Stimulated activated memory B cell treated with anti-CD40 and anti-IgM and Interleukin-4, amounts not matched to agents 10 μg/mL and 1 μg/mL and 100 μg/mL, for 72 hours (primary cell): ENCODE measurements around the gene GREB1.

Experiments
- ATAC-seq: fragments of 150-1000 bp; cut with Tn5 transposase; 2 replicates; pipeline ENCODE4 v1.10.0; 2021
- H3K27ac Mint-ChIP-seq: one replicate; pipeline ENCODE4 v1.8.0; 2022; ENCODE audit warnings: mild to moderate bottlenecking, mixed read lengths
- H3K27me3 Mint-ChIP-seq: one replicate; pipeline ENCODE4 v1.8.0; 2022; ENCODE audit warnings: mixed read lengths
- H3K36me3 Mint-ChIP-seq: one replicate; pipeline ENCODE4 v1.8.0; 2022; ENCODE audit warnings: mixed read lengths
- H3K4me1 Mint-ChIP-seq: one replicate; pipeline ENCODE4 v1.8.0; 2022; ENCODE audit warnings: mixed read lengths
- H3K4me3 Mint-ChIP-seq: one replicate; pipeline ENCODE4 v1.8.0; 2022; ENCODE audit warnings: mild to moderate bottlenecking, moderate library complexity, mixed read lengths
- H3K9me3 Mint-ChIP-seq: one replicate; pipeline ENCODE4 v1.8.0; 2022; ENCODE audit warnings: mixed read lengths

Gene GREB1

GRCh38 chr2:11615209-11615608 is 81.4 kb downstream of the GREB1 start:
- no peak for ATAC-seq
- peaks cover 17% of the 10 kb centered on the region for H3K27me3 Mint-ChIP-seq
- H3K36me3 Mint-ChIP-seq, result no peaks in the 10 kb centered on the region
- no peak overlapping the region for H3K27ac Mint-ChIP-seq
- H3K9me3 Mint-ChIP-seq, result no peaks in the 10 kb centered on the region
- H3K4me3 Mint-ChIP-seq, result no peak overlapping the region
- no peaks in the 10 kb centered on the region for H3K4me1 Mint-ChIP-seq

- Mint-ChIP-seq H3K4me3 (no peak overlapping the region), H3K4me1 (no peaks in the 10 kb centered on the region), H3K27me3 (peaks cover 14% of the 10 kb centered on the region), H3K9me3 (no peaks in the 10 kb centered on the region), H3K27ac (no peak overlapping the region), H3K36me3 (no peaks in the 10 kb centered on the region)
- ATAC-seq, result no peak
These were observed 82.3 kb downstream of the GREB1 start for GRCh38 chr2:11616097-11616687.

- Mint-ChIP-seq H3K36me3 (no peaks in the 10 kb centered on the region), H3K4me1 (no peaks in the 10 kb centered on the region), H3K27ac (no peak overlapping the region), H3K9me3 (no peaks in the 10 kb centered on the region), H3K27me3 (peaks cover 9% of the 10 kb centered on the region), H3K4me3 (no peak overlapping the region)
- no peak for ATAC-seq
These were observed 83.1 kb downstream of the GREB1 start for GRCh38 chr2:11616851-11617415.

- ATAC-seq, result no peak
- H3K36me3 Mint-ChIP-seq, result no peaks in the 10 kb centered on the region
- H3K4me3 Mint-ChIP-seq, result no peak overlapping the region
- H3K4me1 Mint-ChIP-seq, result no peaks in the 10 kb centered on the region
- no peaks in the 10 kb centered on the region for H3K9me3 Mint-ChIP-seq
- peaks cover 9% of the 10 kb centered on the region for H3K27me3 Mint-ChIP-seq
- no peak overlapping the region for H3K27ac Mint-ChIP-seq
These were observed 83.7 kb downstream of the GREB1 start for GRCh38 chr2:11617527-11617926.

GRCh38 chr2:11617984-11618707 is 84.3 kb downstream of the GREB1 start:
- Mint-ChIP-seq H3K27ac (no peak overlapping the region), H3K36me3 (no peaks in the 10 kb centered on the region), H3K4me1 (no peaks in the 10 kb centered on the region), H3K9me3 (no peaks in the 10 kb centered on the region), H3K27me3 (peaks cover 9% of the 10 kb centered on the region), H3K4me3 (no peak overlapping the region)
- ATAC-seq, result peak; percentile 3

- H3K27ac Mint-ChIP-seq, result no peak overlapping the region
- no peaks in the 10 kb centered on the region for H3K9me3 Mint-ChIP-seq
- H3K36me3 Mint-ChIP-seq, result no peaks in the 10 kb centered on the region
- ATAC-seq, result peak; percentile 25
- H3K4me1 Mint-ChIP-seq, result no peaks in the 10 kb centered on the region
- H3K27me3 Mint-ChIP-seq, result peaks cover 9% of the 10 kb centered on the region
- H3K4me3 Mint-ChIP-seq, result no peak overlapping the region
These were observed 84.8 kb downstream of the GREB1 start for GRCh38 chr2:11618708-11619062.

- Mint-ChIP-seq H3K36me3 (no peaks in the 10 kb centered on the region), H3K4me3 (no peak overlapping the region), H3K4me1 (no peaks in the 10 kb centered on the region), H3K27me3 (peaks cover 9% of the 10 kb centered on the region), H3K9me3 (no peaks in the 10 kb centered on the region), H3K27ac (no peak overlapping the region)
- ATAC-seq, result no peak
These were observed 87.6 kb downstream of the GREB1 start for GRCh38 chr2:11621410-11621809.

- no peak overlapping the region for H3K4me3 Mint-ChIP-seq
- peaks cover 4% of the 10 kb centered on the region for H3K27me3 Mint-ChIP-seq
- no peaks in the 10 kb centered on the region for H3K4me1 Mint-ChIP-seq
- no peak for ATAC-seq
- H3K9me3 Mint-ChIP-seq, result peaks cover 1% of the 10 kb centered on the region
- no peak overlapping the region for H3K27ac Mint-ChIP-seq
- peaks cover 3% of the 10 kb centered on the region for H3K36me3 Mint-ChIP-seq
These were observed 88.8 kb downstream of the GREB1 start for GRCh38 chr2:11622611-11623010.

- no peak overlapping the region for H3K27ac Mint-ChIP-seq
- no peak for ATAC-seq
- H3K9me3 Mint-ChIP-seq, result peaks cover 5% of the 10 kb centered on the region
- peaks cover 7% of the 10 kb centered on the region for H3K36me3 Mint-ChIP-seq
- H3K4me1 Mint-ChIP-seq, result no peaks in the 10 kb centered on the region
- no peak overlapping the region for H3K4me3 Mint-ChIP-seq
- H3K27me3 Mint-ChIP-seq, result peaks cover 9% of the 10 kb centered on the region
These were observed 91.0 kb downstream of the GREB1 start for GRCh38 chr2:11624893-11625292.

- peaks cover 9% of the 10 kb centered on the region for H3K27me3 Mint-ChIP-seq
- H3K4me3 Mint-ChIP-seq, result no peak overlapping the region
These were observed 91.8 kb downstream of the GREB1 start for GRCh38 chr2:11625671-11626070.

GRCh38 chr2:11628675-11629074 is 94.8 kb downstream of the GREB1 start:
- peaks cover 7% of the 10 kb centered on the region for H3K36me3 Mint-ChIP-seq
- no peak for ATAC-seq
- H3K27ac Mint-ChIP-seq, result no peak overlapping the region
- no peaks in the 10 kb centered on the region for H3K4me1 Mint-ChIP-seq
- H3K9me3 Mint-ChIP-seq, result peaks cover 5% of the 10 kb centered on the region
- no peak overlapping the region for H3K4me3 Mint-ChIP-seq
- peaks cover 18% of the 10 kb centered on the region for H3K27me3 Mint-ChIP-seq

More at GRCh38 chr2:11625671-11626070, 91.8 kb downstream of the GREB1 start:
- ATAC-seq, result no peak
- peaks cover 7% of the 10 kb centered on the region for H3K36me3 Mint-ChIP-seq
- no peaks in the 10 kb centered on the region for H3K4me1 Mint-ChIP-seq
- H3K27ac Mint-ChIP-seq, result no peak overlapping the region
- peaks cover 5% of the 10 kb centered on the region for H3K9me3 Mint-ChIP-seq

- no peak for ATAC-seq
- Mint-ChIP-seq H3K4me1 (no peaks in the 10 kb centered on the region), H3K36me3 (peaks cover 7% of the 10 kb centered on the region), H3K4me3 (no peak overlapping the region), H3K27me3 (peaks cover 18% of the 10 kb centered on the region), H3K27ac (no peak overlapping the region), H3K9me3 (peaks cover 5% of the 10 kb centered on the region)
These were observed 95.4 kb downstream of the GREB1 start for GRCh38 chr2:11629215-11629614.

GRCh38 chr2:11629851-11630250 is 96.0 kb downstream of the GREB1 start:
- no peaks in the 10 kb centered on the region for H3K4me1 Mint-ChIP-seq
- no peak overlapping the region for H3K4me3 Mint-ChIP-seq
- no peak overlapping the region for H3K27ac Mint-ChIP-seq
- H3K27me3 Mint-ChIP-seq, result peaks cover 20% of the 10 kb centered on the region
- peak; percentile 28 for ATAC-seq
- peaks cover 5% of the 10 kb centered on the region for H3K9me3 Mint-ChIP-seq
- H3K36me3 Mint-ChIP-seq, result peaks cover 7% of the 10 kb centered on the region

GRCh38 chr2:11630855-11631254 is 97.0 kb downstream of the GREB1 start:
- H3K27me3 Mint-ChIP-seq, result peaks cover 30% of the 10 kb centered on the region
- no peak for ATAC-seq
- H3K4me3 Mint-ChIP-seq, result no peak overlapping the region
- H3K27ac Mint-ChIP-seq, result no peak overlapping the region
- H3K36me3 Mint-ChIP-seq, result peaks cover 7% of the 10 kb centered on the region
- no peaks in the 10 kb centered on the region for H3K4me1 Mint-ChIP-seq
- peaks cover 5% of the 10 kb centered on the region for H3K9me3 Mint-ChIP-seq

- Mint-ChIP-seq H3K36me3 (peaks cover 7% of the 10 kb centered on the region), H3K27me3 (peaks cover 35% of the 10 kb centered on the region), H3K4me1 (no peaks in the 10 kb centered on the region), H3K9me3 (peaks cover 5% of the 10 kb centered on the region), H3K4me3 (no peak overlapping the region), H3K27ac (no peak overlapping the region)
- ATAC-seq, result no peak
These were observed 97.6 kb downstream of the GREB1 start for GRCh38 chr2:11631462-11631861.

GRCh38 chr2:11633923-11634478 is 100.2 kb downstream of the GREB1 start:
- Mint-ChIP-seq H3K36me3 (no peaks in the 10 kb centered on the region), H3K4me1 (no peaks in the 10 kb centered on the region), H3K27ac (no peak overlapping the region), H3K27me3 (peaks cover 45% of the 10 kb centered on the region), H3K9me3 (no peaks in the 10 kb centered on the region), H3K4me3 (no peak overlapping the region)
- ATAC-seq, result no peak
